Femur (tissue), 1 donor: ENCODE data around the gene MGAT5.

Source experiments
- DNase-seq: peaks from one replicate; pipeline ENCODE4 v3.0.0-alpha.2; 2017

MGAT5 gene

DNA sequence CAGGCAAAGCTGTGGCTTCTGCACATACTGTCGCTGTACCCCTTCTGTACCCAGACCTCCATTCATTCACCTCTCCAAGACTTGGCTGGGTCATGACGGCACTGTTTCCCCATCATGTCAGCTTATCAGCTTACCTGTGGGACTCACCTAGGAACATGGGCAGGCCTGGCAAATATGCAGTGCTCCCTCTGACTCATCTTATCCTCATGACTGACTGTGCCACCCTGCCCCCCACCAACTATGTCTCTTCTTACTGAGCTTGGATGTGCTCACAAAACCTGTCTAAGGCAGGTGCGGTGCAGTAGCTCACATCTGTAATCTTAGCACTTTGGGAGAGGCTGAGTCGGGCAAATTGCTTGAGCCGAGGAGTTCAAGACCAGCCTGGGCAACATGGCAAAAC, 152.4 kb downstream of the MGAT5 start:
- no peak for DNase-seq

DNA sequence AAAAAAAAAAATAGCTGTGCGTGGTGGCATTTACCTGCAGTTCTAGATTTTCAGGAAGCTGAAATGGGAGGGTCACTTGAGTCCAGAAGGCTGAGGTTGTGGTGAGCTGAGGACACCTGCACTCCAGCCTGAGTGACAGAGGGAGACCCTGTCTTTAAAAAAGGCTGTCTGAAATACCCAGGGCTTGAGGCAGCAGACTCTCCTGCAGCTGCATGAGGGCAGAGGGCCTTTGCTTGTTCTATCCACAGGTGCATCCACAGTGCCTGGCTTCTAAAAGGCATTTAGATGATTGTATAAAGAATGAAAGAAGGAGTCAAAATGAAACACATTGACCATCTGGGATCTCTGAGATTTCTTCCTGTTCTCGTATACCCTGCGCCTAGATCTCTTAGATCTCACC, 152.9 kb downstream of the MGAT5 start:
- DNase-seq: no peak

DNA sequence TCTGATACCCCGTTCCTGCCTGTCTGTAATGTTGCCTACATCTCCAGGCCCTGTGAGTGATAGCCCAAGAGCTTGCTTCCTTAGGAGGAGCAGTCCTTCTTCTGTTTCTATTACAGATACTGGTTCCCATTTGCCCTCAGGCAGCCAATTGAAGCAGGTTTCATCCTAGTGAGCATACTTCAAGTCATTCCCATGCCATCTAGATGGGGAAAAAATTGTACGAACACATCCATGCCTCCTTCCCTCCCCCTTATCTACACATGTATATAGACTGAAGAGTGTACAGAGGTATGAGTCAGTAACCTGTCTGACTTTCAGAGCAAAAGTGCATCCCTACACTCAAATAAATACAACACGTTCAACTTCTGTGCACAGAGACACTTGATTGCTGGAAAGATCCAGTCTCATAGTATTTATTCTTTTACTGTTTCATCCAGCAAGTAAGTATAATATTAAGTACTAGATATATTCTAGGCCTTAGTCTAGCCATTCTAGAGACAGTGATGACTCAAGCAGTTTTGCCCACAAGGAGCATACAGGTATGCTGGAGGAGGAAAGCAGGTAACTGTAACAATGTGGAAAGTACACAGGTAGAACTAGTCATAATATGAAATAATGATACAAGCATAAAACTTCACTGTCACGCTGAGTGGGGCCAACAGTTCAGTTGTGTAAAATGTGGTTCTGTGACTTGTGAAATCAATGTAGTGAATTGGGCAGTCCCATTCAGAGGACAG, 153.4 kb downstream of the MGAT5 start:
- no peak for DNase-seq

DNA sequence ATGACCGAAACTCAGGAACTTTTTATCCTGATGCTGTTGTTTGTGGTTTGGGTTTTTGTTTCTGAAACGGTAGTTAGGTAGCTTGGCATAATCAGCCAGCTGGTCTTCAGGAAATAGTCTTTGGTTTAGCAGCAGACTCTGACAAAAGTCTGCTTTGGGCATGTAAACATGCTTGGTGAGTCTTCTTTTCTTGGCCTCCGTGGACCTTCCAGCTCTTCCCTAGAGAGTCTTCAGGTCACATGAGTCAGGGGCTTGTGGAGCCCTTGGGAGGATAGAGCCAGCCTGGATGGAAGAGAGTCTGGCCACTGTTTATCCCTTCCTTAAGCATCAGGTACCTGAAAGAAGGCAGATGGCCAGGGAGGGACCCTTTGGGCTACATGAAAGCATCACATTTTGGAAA, 154.5 kb downstream of the MGAT5 start:
- no peak for DNase-seq

DNA sequence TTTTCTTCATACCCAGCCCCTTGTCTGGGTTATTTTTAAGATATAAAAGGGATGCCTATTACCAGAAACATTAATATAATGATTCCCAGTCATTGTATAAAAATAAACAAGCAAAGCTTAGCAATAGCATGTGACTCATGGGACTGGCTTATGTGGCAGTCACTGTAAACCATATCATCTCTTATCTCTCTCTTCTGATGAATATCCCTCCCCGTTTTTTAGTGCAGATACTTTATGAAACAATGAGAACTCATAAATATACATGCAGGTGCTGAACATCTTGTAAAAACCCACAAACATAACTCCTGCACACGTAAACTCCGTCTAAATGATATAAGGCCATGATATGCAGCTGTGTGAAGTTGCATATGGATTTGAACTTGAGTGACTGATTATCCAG, 154.9 kb downstream of the MGAT5 start:
- no peak for DNase-seq

DNA sequence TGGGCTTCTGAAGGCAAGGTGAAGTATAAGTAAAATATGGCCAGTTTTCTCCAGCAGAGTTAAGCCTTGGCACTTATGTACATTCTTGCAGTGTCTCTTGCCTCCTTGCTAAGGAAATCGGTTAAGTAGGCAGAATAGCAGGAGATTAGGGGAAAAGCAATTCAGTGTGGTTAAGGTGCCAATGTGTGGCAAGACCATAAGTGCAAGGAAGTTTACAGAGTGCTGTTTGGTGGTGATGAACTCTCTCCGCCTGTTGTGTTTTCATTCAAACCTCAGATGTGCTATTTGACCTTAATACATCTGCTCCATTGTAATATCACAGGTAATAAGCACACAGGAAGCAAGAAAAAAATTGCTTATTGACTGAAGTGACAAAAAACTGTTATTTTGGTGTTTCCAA, 156.1 kb downstream of the MGAT5 start:
- no peak for DNase-seq

DNA sequence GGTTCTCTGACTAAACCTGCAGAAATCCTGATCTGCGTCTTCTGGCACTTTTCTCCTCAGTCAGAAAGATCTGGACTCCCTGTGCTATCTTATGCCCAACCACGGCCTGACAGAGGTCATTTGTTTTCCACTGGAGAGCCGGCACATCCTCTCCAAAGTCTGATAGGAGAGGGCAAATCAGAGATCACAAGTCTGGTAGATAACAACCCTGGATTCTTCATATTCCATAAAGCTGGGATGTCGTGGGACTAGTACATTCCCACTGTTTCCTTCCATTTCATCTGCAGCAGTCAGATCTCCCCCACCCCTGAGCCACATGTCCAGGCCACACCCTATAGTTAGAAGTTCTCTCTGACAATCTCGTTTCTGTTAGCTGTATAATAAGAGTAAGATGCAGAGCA, 157.0 kb downstream of the MGAT5 start:
- DNase-seq: no peak

DNA sequence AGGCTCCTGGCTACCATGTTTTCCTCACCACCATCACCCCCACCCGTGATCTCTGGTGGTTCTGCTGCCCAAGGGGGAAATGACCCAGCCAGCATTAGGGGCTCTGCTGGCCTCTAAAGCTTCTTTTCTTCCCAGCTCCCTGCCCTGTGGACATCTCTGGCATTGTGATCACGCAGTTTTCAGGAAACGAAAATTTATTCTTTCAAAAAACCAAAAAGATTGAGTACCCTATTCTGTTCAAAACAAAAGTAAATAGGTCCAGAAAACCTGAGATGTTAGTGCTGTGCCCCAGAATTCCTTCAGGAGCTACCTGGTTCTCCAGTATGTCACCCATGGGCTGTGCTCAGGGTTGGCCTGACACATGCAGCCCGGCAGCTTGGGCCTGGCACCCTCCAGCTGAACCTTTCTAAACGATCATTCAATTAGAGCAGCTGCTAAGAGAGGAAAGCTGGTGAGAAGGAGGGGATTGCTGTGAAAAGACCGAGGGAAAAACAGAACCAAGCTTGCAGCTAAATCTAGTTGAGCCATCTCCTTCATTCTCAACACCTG, 157.5 kb downstream of the MGAT5 start:
- peak; percentile 28 for DNase-seq

DNA sequence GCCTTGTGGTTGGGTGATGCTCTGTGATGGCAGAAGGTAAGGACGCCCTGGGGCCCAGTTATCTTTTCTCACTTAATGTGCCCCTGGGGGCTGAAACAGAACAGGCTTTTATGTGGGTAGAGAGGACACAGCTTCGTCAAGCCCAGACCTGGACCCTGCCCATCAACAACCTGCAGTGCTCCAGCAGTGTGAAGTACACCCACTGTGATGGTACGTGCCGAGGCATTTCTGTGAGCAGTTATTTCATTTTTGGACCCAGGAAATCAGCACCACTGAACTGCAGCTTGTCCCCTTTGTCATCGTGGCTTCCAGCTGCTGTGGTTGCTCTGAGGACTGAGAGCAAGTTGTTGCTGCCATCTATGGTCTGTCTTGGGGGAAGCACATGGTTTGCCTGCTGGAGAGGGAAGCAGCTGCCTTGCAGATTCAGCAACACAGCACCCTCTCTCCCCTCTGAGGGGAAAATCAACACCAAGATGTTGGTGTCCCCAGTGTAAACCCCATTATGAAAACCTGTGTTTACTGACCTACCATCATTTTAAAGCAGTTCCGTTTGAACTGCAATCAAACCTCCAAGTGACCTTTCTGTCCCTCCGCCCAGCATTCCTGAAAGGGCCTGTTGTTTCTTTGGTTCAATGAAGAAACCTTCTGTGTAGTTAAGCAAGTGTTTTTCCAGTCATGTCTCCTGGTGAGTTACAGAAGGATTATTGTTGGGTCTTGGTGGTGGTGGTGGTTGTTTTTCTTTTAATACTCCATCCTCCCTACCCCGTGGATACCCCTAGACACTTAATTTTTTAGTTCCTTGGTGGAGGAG, 158.2 kb downstream of the MGAT5 start:
- DNase-seq: peak; percentile 89

DNA sequence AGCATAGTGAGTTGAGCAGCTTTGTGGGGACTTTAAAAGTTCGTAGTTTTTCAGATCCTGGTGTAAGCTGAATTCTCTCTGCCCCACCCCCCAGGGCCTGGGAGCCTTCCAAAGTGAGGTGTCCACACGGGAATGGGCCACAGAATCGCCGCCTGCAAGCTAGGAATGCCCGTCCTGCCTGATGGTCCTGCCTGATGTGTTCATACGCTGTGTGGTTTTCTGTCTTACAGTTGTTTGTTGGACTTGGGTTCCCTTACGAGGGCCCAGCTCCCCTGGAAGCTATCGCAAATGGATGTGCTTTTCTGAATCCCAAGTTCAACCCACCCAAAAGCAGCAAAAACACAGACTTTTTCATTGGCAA, 158.7 kb downstream of the MGAT5 start:
- DNase-seq: peak; percentile 48

DNA sequence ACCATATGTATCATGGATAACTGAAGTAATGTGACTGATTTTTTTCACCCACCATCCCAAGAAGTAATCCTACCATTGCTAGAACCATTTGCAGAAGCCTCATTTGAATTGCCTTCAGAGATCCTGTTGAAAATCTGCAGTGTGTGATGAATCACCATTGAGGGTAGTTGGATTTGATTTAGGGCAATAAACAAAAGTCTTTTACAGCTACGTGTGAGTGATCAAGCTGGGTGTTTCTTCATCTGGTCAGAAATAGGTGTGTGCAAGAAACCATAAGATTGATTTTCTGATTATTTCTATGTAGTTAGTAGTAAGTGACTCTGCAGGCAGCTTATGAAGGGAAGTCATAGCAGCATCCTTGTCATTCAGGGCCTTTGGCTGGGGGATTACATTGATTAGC, 159.6 kb downstream of the MGAT5 start:
- DNase-seq: no peak

DNA sequence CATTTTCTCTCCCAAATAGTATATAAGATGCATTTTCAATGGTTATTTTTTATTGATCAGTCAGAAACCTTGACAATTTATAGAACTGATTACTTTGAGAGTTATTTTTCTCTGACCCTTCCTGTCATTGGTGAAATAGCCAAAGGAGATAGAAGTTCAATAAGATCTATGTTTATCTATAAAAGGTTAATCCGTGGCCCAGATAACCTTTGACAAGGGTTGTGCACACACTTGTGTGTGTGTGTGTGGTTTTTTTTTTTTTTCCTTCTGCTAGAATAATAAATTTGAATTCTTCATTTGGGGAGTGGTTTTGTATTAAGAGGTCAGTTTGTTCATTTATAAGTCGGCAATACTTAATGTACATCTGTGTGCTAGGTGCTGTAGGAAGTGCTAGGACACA, 160.0 kb downstream of the MGAT5 start:
- DNase-seq: no peak

DNA sequence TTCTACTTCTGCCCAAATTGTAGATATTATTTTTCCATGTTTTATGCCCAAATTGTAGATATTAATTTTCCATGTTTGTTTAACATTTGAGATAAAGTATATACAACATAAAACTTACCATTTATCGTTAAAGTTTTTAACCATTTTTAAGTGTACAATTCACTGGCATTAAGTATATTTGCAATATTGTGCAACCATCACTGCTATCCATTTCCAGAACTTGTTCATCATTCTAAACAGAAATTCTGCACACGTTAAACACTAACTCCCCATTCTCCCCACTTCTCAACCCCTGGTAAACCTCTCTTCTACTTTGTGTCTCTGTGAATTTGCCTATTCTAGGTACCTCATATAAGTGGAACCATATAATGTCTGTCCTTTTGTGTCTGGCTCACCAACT, 162.1 kb downstream of the MGAT5 start:
- DNase-seq: no peak

DNA sequence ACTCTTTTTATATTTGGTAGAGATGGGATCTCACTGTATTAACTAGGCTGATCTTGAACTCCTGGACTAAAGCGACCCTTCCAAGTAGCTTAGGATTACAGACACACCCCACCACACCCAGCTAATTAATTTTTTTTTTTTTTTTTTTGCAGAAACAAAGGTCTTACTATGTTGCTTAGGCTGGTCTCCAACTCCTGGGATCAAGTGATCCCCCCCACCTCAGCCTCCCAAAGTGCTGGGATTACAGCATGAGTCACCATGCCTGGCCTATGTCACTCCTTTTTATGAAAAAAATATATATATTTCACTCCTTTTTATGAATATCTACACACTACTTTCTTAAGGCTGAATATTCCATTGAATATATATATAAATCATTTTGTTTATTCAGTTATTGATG, 162.8 kb downstream of the MGAT5 start:
- no peak for DNase-seq

DNA sequence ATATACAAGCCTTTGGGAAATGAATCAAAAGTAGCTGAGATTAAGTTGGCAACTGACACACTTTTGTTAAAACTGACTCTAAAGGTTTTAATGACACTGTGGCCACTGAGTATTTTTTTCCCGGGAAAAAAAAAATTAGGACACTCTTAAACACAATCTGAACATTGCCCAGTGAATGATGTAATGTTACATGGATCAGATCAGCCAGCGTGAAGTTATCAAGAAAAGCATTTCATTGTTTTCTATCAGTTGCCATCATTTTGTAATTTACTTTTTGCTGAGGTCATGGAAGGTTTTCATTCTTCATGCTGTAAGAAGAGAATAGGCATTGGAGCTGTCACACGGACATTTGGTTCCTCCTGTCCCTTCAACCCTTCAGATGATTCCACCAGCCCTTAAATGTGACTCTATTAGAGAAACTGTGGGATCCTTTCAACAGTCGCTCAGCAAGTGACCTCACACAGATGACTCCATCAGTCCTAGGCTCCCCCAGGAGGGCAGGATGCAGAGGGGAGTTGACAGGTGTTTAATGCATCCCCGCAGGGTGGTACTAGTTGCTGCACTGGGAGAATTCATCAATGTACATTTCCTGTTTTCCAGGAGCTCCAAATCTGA, 164.2 kb downstream of the MGAT5 start:
- DNase-seq: no peak

DNA sequence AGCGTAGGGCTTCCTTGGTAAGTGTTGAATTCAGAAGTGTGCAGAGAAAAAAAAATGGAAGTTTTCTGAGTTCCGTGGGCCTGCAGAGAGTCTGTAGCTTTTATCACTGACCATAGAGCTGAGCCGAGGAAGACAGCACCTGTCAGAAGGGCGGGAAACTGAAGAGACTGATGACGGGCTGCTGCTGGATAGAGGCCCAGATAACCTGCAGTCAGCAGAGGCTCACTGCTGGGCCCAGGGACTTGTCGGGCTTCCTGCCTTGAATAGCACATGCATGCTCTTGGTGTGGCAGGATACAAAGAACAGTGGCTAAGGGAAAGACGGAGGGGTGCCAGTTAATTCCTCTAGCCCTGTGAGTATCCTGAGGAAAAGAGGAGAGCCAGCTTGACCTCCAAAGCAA, 166.4 kb downstream of the MGAT5 start:
- DNase-seq: no peak

DNA sequence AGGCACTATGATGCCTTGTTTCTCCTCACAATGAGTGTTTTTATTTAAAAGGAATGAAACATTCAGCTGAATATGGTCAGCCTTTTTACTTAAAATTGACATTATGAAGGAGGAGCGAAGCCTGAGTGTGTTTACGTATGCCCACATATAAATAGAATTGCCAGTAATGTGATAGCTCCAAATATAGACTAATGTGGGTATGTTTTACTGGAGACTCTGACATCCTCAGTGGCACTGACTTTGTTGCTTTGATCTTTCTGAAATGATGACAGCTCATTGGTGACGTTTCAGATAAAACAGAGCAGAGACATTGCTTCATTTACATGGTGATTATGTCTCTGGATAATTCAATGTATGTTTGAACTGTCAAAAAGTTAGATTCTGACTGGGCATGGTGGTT, 167.0 kb downstream of the MGAT5 start:
- no peak for DNase-seq

DNA sequence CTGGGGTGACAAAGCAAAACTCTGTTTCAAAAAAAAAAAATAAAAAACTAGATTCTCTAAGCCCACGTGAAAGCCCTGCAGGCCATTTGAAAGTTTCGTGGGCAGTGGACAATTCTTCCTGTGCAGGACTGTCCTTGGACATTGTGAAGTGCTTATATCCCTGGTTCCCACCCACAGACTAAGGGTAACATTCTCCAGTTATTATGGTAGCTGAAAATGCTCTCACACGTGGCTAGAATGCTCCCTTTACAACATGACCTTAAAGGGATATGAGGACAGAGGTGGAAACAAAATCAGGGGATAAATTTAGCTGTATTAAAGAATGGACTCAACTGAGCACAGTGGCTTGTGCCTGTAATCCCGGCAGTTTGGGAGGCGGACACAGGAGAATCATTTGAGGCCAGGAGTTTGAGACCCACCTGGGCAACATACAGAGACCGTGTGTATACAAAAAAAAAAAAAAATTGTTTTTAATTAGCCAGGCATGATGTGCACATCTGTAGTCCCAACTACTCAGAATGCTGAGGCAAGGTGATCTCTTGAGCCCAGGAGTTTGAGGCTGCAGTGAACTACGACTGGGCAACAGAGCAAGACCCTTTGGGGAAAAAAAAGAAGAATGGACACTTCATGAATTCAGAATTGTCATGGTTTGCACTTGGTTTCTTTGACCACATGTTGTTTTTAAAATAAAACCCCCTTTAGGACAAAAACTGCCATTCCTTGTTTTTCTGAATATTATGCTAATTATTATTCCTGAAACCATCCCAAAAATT, 167.9 kb downstream of the MGAT5 start:
- no peak for DNase-seq

DNA sequence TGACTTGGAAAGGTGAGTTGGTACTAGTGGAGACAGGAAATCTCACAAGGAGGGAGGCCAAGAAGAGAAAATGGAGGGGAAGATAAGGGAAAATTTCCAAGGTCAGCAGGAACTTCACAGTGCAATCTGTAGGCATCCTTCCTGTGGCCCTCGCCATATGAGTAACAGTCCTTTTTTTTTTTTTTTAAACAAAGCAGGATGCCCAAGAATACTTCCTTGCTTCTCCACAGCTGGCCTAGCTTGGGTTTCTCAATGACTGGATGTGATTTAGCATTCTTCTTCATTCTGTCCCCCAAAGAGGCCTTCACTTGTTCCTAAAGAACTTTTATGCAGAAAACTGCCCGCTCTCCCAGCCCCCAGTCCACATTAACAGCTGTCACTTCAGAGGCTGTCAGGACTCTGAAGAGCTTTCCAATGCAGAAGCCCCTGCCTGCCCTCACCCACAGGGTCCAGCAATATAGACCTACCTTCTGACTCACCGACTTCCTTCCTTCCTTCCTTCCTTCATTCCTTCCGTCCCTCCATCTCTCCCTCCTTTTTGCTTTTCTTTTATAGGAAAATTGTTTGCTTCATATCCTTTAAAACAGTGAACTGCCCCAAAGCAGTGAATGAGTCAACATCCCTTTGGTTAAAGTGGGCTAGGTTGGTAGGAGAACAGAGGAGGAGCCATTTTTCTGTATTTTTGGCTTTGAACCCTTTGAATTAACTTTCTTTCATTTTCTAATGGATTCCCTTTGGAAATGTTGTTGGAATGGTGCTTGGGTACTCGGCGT, 172.0 kb downstream of the MGAT5 start:
- no peak for DNase-seq

DNA sequence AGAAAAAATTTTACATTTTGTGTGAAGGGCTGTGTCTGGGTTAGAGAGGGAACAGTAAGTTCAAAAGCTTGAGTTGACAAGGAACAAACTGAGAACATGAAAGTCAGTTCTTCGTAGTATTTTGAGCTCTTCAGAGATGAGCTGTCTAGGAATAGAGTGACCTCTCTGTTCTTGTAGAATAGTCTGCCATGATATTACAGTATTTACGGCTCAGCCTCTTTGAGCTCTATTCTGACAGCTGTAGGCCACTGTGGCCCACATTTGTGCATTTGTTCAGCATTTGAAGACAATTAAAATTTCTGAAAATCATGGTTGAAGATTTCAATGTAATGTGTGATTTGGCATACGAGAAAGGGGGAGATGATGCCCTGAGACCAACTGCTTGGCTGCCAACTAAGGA, 172.8 kb downstream of the MGAT5 start:
- no peak for DNase-seq

DNA sequence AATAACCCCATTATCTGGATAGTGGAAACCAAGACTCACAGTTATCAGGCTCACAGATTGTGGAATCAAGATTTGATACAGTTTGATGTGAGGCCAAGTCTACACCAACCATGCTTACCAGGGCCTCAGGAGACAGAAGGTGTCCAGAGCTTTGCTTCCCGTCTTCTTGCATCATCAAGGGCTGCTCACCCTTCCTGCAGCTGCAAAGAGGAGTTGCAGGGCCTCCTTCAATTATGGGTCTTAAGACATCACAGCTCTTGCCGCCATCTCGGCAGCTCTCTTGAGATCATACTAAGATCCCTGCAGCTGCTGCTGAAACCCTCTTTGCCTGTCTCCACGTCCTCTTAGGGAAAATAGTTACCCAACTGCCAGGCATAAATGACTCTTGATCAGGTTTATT, 176.0 kb downstream of the MGAT5 start:
- no peak for DNase-seq

DNA sequence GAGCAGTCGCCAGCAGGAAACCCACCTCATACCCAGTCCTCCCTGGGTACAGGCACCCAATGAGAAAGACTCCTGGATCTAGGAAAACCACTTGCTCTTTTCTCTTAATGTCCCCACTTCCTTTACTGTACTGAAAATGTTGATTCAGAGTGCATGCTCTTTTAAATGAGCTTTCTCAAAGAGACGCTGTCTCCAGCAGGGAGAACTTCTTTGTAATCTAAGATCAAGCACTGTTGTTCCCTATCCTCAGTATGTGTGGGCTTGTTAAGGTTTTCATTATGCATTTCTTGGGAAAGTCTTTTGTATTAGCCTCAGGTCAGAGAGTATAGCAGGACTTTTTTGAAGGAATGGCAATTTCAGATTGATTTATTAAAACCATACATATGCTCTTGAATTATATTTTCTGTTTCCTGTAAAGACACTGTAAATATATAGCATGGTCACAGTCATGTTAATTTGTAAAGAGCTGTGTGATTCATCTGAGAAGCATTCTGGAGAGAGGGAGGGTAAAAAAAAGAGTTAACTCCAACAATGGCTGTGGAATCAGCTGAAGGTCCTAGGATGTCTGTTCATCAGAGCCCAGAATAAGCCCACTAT, 178.1 kb downstream of the MGAT5 start:
- no peak for DNase-seq
